ENCODE measurements around the gene ARL3.

DNA sequence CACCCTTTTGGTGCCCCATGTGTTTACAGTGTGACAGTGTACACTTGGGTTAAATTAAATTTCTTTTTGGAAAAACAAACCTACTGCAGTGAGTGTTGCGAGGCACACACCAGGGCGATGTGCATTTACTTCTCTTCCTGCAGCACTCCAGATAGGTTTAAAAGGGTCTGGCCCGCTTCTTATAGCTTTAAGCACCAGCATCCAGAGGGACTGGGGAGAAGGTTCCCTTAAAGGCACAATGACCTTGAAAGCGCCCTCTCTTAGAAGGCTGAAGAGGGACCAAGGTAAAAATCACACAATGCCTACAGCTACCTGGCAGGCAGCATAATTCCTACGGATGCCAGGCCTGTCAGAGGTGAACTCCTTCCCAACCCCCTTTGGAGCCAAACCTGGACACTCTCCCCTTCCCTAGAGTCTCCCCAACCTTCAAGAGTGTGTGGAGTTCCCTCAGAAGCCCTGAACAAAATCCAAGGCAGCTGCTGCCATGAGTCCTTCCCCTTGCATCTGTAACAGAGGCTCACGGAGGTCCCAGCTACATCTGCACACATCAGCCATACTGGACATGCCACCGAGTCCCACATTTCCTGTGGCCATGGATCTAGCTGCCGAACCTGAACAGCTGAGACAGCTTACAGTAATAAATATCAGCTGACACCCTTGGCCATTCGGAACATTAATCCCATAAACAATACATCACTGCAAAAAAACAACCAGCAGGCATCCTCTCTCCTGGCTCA is 36.7 kb downstream of the ARL3 start:
- TF ChIP-seq, protein P1, sequence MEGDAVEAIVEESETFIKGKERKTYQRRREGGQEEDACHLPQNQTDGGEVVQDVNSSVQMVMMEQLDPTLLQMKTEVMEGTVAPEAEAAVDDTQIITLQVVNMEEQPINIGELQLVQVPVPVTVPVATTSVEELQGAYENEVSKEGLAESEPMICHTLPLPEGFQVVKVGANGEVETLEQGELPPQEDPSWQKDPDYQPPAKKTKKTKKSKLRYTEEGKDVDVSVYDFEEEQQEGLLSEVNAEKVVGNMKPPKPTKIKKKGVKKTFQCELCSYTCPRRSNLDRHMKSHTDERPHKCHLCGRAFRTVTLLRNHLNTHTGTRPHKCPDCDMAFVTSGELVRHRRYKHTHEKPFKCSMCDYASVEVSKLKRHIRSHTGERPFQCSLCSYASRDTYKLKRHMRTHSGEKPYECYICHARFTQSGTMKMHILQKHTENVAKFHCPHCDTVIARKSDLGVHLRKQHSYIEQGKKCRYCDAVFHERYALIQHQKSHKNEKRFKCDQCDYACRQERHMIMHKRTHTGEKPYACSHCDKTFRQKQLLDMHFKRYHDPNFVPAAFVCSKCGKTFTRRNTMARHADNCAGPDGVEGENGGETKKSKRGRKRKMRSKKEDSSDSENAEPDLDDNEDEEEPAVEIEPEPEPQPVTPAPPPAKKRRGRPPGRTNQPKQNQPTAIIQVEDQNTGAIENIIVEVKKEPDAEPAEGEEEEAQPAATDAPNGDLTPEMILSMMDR (IDR thresholded peaks at IDR 0.05) = no peak
- no peak for TF ChIP-seq ZFX (IDR thresholded peaks at IDR 0.05; ENCODE audit: borderline replicate concordance)
